IPS-15b (cell line): ENCODE results near the gene SRRM2.

Experiments used
- H3K27me3 ChIP-seq: one replicate; pipeline ENCODE4 v1.6.1; 2013; ENCODE audit warnings: low read length; ENCODE audit not compliant: control insufficient read depth, insufficient read depth
- H3K36me3 ChIP-seq: one replicate; pipeline ENCODE4 v1.6.1; 2013; ENCODE audit warnings: low read length; ENCODE audit not compliant: control insufficient read depth, insufficient read depth
- H3K4me1 ChIP-seq: one replicate; pipeline ENCODE4 v1.6.1; 2013; ENCODE audit warnings: mild to moderate bottlenecking, low read length; ENCODE audit not compliant: control insufficient read depth, insufficient read depth
- H3K4me3 ChIP-seq: one replicate; pipeline ENCODE4 v1.5.1; 2013; ENCODE audit warnings: low read depth, low read length
- H3K9ac ChIP-seq: one replicate; pipeline ENCODE4 v1.6.1; 2013; ENCODE audit warnings: low read depth, mild to moderate bottlenecking, low read length
- H3K9me3 ChIP-seq: one replicate; pipeline ENCODE4 v1.6.1; 2013; ENCODE audit warnings: mild to moderate bottlenecking, low read length; ENCODE audit not compliant: control insufficient read depth, insufficient read depth

Gene SRRM2

DNA sequence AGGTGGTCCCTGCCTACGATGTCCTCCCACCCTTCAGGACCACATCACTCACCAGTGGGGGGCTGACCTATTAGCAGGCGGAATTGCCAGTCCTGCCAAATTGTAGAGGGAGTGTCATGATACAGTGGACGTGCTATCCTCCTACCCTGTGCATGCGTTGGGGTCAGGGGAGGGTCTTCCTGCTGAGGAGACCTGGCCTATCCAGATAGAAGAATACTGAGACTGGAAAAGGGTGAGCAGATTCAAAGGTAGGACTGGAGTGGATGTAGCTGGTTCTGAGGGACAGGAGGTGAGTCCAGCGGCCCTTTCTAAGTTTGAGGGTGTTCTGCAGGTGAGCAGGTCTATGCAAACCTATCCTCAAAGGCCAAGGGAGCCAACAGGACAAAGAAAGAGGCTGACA is 53.8 kb downstream of the SRRM2 start:
- Histone ChIP-seq H3K4me3 (no peak overlapping the region), H3K27me3 (peaks cover 5% of the 10 kb centered on the region), H3K4me1 (no peaks in the 10 kb centered on the region), H3K36me3 (no peaks in the 10 kb centered on the region), H3K9me3 (no peaks in the 10 kb centered on the region), H3K9ac (no peak overlapping the region)

DNA sequence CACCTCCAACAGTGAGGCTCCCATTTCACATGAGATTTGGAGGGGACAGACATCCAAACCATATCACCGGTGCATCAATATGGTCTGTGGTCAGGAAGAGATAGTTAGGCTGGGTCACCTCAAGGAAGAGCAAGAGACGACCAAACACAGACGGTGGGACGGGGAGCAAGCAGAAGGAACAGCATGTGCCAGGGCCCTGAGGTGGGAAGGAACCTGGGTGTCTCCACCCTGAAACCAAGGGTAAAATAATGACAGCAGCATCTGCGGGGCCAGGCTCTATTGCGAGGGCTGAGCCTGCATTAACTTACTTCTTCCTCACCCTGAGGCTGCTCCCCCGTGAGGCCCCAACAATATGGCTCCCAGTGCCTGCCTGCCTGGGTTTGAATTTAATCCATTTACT is 55.7 kb downstream of the SRRM2 start:
- H3K4me1 ChIP-seq = no peaks in the 10 kb centered on the region
- H3K36me3 ChIP-seq = no peaks in the 10 kb centered on the region
- no peaks in the 10 kb centered on the region for H3K9me3 ChIP-seq
- no peak overlapping the region for H3K9ac ChIP-seq
- no peak overlapping the region for H3K4me3 ChIP-seq
- peaks cover 5% of the 10 kb centered on the region for H3K27me3 ChIP-seq

GRCh38 chr16:2809149-2809760 is 56.8 kb downstream of the SRRM2 start:
- H3K27me3 ChIP-seq = peaks cover 3% of the 10 kb centered on the region
- H3K9me3 ChIP-seq = no peaks in the 10 kb centered on the region
- no peak overlapping the region for H3K4me3 ChIP-seq
- H3K9ac ChIP-seq = no peak overlapping the region
- H3K4me1 ChIP-seq = no peaks in the 10 kb centered on the region
- H3K36me3 ChIP-seq = no peaks in the 10 kb centered on the region

DNA sequence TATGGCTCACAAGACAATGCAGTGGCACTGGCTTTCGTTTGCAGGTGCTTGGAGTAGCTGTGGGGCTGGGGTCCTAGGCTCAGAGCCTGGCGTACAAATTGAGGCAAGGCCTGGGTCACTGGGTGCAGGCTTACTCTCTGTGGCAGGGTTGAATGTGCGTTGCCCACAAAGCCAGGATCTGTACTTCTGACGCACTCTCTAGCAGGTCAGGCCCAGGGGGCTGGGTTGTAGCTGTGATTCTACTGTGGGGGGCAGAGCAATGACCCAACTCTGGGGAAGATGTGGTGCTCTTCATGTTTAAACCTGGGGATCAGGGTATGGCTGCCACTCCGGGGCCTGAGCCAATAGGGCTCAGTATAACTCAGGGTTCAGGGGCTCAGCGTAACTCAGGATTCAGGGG is 58.2 kb downstream of the SRRM2 start:
- Histone ChIP-seq H3K9me3 (no peaks in the 10 kb centered on the region), H3K4me1 (no peaks in the 10 kb centered on the region), H3K9ac (no peak overlapping the region), H3K4me3 (no peak overlapping the region), H3K36me3 (no peaks in the 10 kb centered on the region), H3K27me3 (peaks cover 2% of the 10 kb centered on the region)

DNA sequence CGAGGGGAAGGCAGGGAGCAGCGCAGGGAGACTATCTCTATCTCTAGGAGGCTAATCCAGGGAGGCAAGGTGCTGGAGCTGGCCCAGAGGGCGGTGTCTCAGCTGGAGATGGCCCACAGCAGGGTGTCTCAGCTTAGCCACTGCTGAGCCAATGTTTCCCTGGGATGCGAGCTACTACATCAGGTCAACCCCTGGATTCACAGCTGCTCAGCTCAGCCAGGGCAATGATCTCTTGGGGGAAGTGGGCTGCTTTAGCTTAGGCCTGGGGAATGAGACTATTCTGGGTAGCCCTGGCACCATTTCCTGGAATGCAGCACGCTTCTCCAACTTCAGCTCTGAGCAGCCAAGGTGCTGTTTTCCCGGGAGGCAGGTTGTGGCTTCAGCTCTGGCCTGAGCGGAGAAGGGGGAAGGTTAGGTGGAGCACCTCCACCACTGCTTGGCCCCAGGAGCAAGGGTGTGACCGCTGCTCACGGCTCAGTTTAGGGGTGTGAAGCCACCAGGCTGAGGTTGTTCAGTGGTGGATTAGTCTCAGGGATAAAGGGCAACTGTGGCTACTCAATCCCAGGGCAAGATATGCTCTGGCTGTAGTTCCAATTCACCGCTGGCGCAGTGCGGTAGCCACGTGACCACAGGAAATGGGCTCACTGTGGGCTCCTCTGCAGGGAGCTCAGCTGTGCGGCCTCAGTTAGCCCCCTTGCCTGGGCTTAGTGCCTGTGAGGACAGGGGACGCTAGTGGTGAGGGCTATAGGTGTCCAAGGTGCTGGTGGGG is 59.4 kb downstream of the SRRM2 start:
- Histone ChIP-seq H3K9me3 (no peaks in the 10 kb centered on the region), H3K4me1 (no peaks in the 10 kb centered on the region), H3K4me3 (no peak overlapping the region), H3K9ac (no peak overlapping the region), H3K36me3 (no peaks in the 10 kb centered on the region), H3K27me3 (no peaks in the 10 kb centered on the region)

- Histone ChIP-seq H3K9ac (no peak overlapping the region), H3K4me3 (no peak overlapping the region), H3K36me3 (no peaks in the 10 kb centered on the region), H3K4me1 (no peaks in the 10 kb centered on the region), H3K27me3 (no peaks in the 10 kb centered on the region), H3K9me3 (no peaks in the 10 kb centered on the region)
These were observed 61.4 kb downstream of the SRRM2 start for GRCh38 chr16:2813771-2814221.

DNA sequence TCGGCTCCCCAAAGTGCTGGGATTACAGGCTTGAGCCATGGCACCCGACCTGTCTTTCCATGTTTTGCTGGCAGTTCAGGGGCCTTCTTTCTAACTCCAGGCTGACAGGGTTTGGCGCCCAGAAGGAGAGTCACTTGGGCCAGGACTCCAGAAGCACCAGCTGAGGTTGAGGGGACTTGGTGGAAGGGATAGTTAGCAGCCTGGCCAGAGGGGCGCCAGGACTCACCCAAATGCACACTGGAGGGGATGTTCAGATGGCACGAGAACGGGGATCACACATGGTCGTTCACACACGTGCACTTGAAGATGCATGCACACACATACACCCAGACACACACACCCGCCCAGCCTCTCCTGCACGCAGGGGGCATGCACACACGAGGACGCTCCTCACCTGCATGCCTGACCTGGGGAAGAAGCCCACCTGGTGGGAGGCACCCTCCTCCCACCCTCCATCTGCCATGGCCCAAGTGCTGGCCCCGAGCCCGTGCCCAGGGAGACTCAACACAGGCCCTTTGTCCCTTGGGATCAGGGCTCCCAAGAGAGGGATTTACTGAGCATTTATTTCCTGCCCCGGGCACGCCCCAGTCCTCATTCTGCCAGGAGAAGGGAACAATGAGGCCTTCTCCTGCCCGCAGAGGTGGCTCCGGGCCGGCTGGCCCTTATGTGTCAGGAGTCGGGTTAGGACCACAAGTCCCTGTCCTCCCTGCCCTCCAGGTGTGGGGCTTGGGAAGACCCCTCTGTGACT is 62.3 kb downstream of the SRRM2 start:
- Histone ChIP-seq H3K4me3 (no peak overlapping the region), H3K9ac (no peak overlapping the region), H3K36me3 (no peaks in the 10 kb centered on the region), H3K4me1 (no peaks in the 10 kb centered on the region), H3K9me3 (no peaks in the 10 kb centered on the region), H3K27me3 (no peaks in the 10 kb centered on the region)

DNA sequence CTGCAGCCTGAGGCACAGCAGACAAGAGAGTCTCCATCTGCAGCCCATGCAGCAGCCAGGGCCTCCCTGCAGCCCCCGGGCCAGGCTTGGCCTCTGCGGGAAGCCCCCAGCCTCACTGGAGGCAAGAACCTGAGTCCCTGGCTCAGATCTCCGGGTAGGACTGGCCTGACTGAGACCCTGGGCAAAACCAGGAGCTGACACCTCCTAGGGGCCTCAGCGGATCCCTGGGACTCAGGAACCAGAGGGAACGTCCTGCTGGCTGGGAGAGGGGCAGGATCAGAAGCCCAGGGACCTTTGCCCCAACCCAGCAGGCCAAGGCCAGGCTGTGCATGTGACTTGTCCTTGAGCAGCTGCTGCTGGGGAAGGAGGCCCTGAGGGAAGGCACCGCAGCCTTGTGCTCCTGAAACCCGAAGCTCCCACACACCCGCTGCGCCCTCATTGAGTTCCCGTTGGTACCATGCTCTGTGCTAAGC is 62.9 kb downstream of the SRRM2 start:
- Histone ChIP-seq H3K9me3 (no peaks in the 10 kb centered on the region), H3K27me3 (no peaks in the 10 kb centered on the region), H3K4me3 (no peak overlapping the region), H3K9ac (no peak overlapping the region), H3K4me1 (no peaks in the 10 kb centered on the region), H3K36me3 (no peaks in the 10 kb centered on the region)

GRCh38 chr16:2816751-2817339 is 64.4 kb downstream of the SRRM2 start, which contains the start of gene PRSS21:
TSS of gene PRSS21 (plus strand) at chr16:2817237. CDS start at chr16:2817269, 32 bp downstream.
- Histone ChIP-seq H3K4me1 (no peaks in the 10 kb centered on the region), H3K4me3 (no peak within 1 kb of the TSS)

DNA sequence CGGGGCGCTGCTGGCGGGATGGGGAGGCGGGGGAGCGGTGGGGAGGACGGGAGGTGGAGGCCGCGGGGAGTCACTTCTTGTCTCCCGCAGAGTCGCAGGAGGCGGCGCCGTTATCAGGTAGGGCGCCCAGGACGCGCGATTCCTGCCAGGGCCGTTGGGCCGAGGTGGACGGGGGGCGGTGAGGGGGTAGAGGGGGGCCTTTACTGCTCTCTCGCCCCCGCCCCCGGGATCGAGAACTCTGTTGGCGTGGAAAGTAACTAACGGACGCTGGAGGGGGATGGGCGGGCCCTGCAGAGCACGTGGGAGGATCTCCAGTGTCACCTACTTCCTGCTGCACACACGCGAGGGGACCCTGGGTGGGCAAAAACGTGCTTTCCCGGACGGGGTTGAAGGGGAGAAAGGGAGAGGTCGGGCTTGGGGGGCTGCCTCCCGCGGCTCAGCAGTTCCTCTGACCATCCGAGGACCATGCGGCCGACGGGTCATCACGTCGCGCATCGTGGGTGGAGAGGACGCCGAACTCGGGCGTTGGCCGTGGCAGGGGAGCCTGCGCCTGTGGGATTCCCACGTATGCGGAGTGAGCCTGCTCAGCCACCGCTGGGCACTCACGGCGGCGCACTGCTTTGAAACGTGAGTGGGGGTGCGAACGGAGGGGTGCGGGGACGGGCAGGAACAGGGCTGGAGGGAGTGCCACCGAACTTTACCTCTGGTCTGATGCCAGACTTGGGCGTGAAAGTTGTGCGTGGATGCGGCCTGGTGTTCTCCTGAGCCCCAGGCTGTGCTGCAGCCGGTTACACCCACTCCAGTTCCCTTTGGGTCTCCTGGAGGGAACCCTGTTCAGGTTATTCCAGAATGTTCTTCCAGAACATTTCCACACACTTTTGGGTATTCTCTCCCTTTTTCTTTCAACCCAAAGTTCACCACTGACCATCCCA is 65.2 kb downstream of the SRRM2 start:
- Histone ChIP-seq H3K4me3 (no peak overlapping the region), H3K36me3 (no peaks in the 10 kb centered on the region), H3K9ac (no peak overlapping the region), H3K27me3 (no peaks in the 10 kb centered on the region), H3K4me1 (no peaks in the 10 kb centered on the region), H3K9me3 (no peaks in the 10 kb centered on the region)

More at GRCh38 chr16:2816751-2817339, 64.4 kb downstream of the SRRM2 start, which contains the start of gene PRSS21:
- H3K27me3 ChIP-seq = no peaks in the 10 kb centered on the region
- no peak within 1 kb of the TSS for H3K9ac ChIP-seq
- no peaks in the 10 kb centered on the region for H3K9me3 ChIP-seq
- no peaks in the 10 kb centered on the region for H3K36me3 ChIP-seq
